DMS53 (cell line): Measurements from ENCODE around the gene NTRK2.

Experiments
- DNase-seq: peaks from one replicate; lab custom pipeline; 2025; lab: John Stamatoyannopoulos, UW

Gene NTRK2

DNA sequence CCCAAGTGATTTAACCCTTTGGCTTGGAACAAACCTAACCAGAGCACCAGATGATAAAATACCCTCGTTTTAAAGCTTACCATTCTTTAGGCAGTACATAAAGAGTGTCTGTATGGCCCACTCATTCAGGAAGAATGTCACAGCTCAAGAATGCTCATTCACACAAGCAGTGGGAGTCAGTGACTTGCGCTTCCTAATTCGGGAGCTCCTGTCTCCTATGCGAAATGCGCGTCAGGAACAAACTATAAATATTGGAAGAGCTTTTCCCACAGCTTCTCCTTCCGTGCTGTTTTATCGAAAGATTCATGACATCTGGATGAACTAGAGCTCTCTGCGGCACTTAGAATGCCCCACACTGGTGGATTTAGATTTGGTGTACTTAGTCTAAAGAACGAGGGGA is 66.6 kb downstream of the NTRK2 start:
- DNase-seq: no peak

DNA sequence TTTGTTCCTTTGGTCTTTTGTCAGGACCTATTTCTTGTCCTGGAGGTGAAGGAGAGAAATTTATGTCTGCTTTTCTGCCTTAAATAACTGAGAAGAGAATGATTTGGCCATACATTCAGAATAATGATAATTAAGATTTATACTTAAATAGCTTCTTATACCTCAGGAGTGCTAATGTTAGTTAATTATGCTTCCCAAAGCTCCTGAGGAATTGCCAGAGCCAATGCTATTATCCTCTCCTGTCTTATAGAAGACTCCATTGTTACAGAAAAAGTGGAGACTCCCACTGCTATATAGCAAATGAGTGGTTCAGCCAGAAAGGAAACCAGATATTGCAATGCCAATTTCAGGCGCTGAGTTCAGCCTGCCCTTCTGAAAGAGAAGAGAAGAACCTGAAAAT is 67.0 kb downstream of the NTRK2 start:
- DNase-seq: no peak

DNA sequence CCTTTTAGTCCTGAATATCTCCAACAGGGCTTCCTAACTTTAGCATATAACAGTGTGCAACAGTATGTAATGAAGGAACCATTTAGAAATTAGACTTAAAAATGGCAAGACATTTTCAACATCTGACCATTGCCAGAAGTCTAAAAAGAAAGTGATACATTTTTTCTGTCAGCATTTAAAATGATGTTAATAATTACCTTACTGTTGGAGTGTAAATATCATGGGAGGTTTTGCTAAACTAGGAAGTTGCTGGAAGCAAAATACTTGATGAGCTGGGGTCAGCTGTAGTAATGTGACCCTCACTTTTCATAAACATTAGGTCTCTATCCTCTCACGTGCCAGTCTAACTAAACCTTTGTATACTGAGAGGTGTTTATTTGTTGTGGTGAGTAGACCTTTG is 68.8 kb downstream of the NTRK2 start:
- no peak for DNase-seq

DNA sequence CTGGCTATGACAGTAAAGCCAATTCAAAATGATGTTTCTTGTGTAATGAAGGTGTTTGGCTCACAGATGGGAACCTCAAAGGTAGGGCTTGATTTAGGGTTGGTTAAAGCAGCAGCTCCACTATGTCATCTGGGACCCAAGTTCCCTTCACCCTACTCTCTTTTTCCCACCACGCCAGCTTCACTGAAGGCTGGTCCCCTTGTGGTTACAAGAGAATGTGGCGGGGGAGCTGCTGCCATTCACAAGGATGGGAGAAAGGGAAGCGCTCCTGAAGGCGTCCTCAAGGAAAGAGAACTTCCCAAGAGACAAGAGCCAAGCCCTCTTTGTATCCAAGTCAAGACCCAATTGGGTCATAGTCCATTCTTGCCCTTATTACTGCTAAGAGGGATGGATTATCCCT is 72.7 kb downstream of the NTRK2 start:
- no peak for DNase-seq

DNA sequence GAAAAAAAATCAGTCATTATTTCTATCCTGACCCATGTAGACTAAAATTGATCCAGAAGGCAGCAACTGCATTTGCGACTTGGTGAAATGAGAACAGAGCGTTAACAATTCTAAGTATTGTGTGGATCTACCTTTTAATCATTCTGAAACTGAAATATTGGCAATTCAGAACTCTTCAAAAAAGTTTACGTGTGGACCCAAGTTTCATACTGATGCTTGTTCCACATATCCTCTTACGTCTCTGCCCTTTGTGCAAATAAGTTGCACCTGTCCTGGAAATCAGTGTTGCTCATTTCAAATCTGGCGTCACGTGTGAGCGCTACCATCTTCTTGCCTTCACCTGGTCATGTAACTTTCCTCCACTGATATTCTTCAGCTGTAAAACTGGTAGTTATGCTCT is 74.7 kb downstream of the NTRK2 start:
- no peak for DNase-seq

DNA sequence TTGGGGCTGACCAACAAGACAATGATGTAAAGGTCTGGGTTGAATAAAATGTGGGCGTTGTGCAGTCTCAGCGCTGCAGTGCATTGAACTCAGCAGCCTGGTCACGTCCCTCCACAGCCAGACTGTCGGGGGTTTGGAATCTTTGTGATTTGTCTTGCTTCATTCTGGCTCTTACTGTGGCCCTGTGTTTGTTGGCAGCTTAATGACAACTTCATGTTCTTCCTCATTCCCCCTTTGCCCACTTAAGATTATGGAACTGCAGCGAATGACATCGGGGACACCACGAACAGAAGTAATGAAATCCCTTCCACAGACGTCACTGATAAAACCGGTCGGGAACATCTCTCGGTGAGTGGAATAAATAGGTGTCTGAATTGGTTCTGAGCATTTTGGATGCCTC is 75.2 kb downstream of the NTRK2 start:
- DNase-seq: no peak

DNA sequence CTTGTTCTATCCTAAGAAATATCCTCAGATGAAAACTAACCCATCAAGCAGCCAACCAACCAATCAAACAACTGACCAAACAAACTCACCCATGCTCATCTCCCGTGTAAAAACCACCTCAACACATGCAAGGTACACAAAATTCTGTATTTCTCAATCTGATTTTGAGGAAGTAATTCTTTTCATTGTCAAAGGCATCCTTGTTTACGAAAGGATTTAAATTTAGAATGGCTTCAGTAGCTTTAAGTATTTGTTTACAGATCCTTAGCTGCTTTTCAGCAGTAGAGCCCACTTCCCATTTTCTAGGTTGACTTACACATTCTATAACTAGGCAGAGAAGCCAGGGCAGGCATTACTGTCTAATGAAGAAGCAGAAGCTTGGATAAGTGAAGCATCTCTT is 78.6 kb downstream of the NTRK2 start:
- no peak for DNase-seq

DNA sequence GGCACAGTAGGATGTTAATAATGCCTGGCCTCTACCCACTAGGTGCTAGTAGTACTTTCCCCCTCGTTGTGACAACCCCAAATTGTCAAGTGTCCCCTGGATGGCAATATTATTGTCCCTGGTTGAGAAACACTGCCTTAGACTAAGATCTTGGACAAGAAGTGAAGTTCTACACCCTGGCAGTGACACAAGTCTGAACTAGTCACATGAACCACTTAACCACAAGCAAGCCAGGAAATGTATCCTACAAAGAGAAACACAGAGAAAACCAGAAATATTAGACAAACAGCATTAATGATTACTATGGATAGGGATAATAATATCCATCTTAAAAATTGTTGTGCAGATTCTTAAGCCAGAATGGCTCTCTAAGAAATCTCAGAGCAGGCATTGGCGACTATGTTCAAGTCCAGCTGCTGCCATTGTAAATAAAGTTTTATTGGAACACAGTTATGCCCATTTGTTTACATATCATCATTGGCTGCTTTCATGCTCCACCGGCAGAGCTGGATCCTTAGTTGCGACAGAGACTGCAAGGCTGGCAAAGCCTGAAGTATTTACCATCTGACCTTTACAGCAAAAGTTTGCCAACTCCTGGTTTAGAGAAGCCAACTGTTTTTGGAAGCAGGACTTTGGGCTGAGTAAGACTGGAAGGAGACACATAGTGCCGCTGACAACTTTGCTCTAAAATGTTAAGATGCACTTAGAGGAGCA is 80.8 kb downstream of the NTRK2 start:
- DNase-seq: no peak

DNA sequence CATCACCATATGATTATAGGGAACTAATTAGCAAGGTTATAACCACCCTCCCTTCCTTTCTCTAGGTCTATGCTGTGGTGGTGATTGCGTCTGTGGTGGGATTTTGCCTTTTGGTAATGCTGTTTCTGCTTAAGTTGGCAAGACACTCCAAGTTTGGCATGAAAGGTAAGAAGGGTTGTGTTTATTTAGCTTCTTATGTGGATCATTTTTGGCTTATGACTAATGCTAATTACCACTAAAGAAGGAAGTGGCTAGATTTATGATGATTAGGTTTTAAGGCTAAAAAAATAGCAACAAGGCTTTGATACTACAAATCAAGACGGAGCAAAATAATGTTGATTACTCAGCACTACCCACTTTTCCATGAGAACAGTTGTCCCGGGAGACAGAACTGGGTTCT is 82.4 kb downstream of the NTRK2 start:
- DNase-seq: no peak

DNA sequence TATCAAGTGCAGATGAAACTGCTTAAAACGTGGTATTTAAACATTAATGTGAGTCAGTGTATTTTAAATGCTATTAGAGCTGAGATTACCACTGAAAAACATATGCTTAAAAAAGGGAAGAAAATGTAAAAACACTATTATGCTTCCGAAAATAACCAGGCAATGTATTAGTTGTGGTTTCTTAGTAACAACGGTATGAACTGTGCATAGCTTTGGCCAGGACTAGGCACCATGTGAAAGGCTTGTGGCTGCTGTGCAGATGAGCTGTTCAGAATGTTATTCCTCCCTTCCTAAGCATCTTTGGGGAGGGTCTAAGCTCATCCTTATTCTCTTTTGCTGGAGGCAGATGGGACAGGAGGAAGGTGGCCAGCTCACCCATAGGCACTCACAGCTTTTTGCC is 84.9 kb downstream of the NTRK2 start:
- no peak for DNase-seq

DNA sequence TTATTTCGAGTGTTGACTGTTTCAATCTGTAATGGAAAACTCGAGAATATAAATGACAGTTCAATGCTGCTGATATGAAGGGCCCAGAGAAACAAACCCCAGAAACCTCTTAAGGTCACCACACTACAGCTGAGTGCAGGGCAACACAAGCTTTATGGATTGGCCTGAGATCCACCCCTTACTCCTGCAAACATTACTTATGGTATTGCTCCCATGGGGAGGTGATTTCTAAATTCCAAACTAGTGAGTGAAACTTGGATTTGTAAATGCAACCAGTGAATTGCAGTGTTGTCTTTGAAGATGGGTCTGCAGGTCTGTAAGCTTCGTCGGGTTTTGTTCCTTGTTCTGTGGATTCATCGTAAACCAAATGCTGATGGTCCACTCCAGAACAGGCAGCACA is 85.4 kb downstream of the NTRK2 start:
- no peak for DNase-seq

DNA sequence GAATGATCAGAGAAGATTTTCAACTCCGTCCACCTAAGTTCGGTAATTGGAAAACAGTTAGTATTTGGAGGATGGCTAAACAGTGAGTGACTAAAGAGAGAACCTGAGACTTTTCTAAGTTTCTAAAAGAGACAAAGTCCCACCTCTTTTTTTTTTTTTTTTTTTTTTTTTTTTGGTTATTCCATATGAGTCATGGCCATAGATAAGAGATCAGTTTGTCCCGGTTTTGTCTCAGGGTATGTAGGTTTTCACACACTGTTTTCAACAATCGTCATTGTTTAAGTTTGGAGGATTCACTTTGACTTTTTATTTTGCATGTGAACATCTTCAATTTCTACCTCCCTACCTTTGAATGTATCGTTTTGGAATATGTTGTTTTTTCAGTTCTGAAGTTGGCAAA is 85.9 kb downstream of the NTRK2 start:
- DNase-seq: no peak

DNA sequence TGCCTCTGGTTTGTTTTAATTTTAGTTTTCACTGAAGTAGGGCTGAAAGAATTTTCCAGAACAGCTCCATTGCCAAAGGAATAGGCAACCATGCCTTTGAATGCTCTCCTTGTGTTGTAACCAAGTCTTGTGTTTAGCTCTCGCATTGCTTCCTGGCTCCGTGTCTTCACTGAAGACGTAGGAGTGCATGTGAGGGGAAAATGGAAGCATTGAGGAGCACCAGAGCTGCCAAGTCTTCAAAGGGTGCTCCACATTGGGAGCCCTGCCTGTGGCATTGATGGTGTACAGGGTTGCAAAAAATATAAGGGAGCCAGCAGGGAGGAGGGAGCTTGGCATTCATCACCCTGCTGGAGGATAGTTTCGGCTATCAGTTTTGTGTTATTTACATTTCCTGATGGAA is 86.6 kb downstream of the NTRK2 start:
- DNase-seq: no peak

DNA sequence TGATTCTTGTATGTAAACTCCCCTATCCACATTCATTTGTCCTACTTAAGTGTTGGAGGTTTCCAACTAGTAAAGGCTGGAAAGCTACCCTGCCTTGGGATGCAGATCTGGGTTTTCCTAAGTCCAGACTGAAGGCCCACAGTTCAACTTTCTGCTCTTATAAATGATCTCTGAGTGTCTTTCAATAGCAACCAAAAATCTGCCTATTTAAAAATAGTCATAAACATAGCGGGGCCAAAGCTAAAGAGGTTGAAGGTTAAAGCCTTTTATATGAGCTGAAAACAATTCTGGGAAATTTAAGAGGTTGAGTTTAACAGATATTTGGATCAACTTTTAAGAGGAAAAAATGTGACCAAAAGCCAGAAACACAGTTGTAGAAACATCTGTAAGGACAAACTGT is 87.2 kb downstream of the NTRK2 start:
- DNase-seq: no peak

DNA sequence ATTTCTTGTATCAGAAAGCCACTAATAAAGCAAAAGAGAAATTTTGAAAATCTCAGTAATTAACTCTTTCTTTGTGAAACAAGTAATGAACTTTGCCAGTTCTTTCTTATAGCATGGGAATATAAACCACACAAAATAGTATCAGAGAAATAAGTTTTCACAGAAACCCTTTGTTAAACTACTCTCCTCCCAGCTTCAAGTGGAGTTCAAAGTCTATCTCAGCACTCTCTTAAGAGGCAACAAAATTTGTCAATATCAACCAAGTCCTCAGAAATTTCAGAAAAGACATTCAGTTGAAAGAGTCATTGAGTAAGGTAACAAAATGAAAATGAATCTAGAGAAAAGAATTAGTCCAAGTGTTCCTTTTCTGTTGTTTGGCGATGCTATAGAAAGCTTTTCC is 89.3 kb downstream of the NTRK2 start:
- DNase-seq: no peak

DNA sequence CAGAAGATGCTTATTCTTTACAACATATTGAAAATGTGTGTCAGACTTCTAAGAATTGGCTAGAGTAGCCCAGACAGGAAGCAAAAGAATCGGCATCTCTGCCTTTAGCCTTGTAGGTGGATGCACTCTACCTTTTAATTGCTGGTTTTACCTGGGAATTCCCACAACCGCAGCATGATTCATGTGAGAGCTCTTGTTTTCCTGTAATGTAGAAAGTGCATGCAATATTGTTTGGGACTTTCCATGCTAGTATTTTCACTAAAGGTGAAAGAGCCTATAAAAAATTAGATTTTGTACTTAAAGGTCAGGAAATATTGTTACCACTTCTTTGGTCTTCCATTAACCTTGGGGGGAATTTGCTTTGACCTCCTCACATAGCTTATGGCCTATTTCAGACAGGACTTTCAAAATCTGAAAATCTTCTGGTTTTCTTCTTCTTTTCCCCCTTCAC is 89.8 kb downstream of the NTRK2 start:
- DNase-seq: no peak

DNA sequence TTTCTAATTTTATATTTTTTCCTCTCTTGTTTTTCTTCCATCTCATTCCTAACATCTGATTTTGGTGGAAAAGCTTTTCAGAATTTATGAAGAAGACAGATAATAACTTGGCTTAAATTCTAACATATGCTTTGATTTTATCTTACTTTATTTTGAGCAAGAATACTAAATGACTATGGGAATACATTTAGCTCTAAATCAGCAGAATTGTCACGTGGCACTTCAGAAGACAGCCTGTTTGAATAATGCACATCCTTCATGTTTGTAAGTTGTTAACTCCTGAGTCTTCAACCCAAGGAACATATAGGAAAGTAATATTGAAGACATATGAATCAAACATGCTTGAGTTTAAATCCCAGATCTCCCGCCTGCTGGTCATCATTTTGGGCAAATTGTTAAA is 90.3 kb downstream of the NTRK2 start:
- no peak for DNase-seq

DNA sequence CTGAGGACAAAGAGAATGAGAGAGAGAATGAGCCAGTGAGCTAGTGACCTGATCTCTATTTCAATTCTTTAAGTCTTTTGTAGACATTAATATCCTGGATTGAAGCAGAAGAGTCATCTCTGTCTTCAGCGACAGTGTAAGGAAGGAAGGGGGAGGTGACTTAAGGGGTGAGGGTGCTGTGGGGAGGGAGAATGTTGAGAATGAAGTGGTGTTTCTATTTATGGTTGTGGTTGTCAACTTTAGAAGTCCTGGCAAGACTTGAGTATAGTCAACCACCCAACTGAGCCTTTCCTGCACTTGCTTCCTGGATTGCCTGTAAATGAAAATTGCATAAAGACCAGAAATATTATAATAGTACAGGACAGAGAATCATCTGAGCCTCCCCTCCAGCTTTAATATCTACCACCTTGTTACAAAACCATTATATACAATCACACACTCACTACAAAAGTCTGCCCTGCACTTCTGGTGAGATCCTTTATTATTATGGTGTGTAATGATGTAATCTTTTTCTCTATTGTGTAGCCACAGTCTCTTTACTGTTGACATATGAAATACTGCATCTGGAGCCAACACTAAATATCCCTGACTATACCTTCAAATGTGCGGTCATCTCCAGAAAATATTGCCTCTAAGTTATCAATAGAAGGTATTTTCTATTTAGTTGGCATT is 91.7 kb downstream of the NTRK2 start:
- no peak for DNase-seq

DNA sequence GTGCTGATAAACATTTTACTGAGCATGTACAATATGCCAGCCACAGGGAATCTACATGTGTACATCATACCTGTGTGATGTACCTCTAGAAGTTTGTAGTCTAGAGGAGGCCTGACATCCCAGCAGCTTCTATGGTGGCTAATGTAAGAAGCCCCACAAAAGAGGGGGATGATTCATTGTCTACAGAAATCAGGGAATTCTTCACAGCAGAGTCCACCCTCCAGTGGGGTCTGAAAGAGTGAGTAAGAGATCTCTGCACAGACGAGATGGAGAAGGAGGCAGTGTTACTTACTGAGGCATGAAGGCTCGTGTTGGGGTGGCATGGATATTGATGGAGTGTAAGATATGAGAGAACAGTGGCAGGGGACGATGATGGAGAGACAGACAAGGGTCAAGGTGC is 103.0 kb downstream of the NTRK2 start:
- no peak for DNase-seq

DNA sequence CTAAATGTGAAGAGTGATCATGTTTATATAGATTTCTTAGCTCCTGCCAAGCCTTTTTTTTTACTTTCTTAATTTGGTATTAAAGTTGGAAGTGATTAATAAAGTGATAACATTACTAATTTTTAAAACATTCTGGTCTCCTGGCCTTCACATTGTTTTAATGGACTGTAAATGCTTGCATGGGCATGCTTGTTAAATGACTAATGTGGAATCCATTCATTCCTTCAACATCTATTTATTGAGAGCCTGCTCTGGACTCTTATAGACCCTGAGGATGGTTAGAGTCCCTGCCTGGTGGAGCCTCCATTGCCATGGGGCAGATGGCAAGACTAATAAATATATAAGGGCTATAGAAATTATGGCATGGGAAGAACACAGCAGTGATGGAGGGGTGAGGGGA is 103.5 kb downstream of the NTRK2 start:
- DNase-seq: no peak

DNA sequence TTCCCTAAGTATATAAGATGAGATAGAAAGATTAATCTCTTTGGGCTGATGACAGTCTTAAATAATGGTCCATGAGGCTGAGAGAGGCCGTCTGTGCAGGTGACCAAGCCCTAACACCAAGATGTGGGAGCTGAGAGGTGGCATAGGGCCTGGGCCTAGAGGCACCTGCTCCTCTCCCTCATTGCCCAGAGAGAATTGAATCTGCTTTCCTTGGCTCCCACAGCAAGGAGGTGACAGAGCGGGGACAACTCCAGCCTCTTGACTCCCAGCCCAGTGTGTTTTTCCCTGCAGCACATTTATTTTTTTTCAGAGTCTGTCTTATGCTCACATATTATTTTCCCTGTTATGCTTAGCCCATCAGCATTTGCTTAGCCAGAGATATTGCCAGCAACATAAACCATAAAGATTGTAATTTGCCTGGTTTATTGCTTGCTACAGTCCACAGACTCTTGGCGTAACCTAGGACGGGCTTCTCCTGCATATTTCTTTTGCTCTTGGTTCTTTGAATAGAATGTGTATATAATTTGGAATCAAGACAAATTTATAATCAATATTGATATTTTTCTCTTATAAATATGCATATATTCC is 105.6 kb downstream of the NTRK2 start:
- no peak for DNase-seq

DNA sequence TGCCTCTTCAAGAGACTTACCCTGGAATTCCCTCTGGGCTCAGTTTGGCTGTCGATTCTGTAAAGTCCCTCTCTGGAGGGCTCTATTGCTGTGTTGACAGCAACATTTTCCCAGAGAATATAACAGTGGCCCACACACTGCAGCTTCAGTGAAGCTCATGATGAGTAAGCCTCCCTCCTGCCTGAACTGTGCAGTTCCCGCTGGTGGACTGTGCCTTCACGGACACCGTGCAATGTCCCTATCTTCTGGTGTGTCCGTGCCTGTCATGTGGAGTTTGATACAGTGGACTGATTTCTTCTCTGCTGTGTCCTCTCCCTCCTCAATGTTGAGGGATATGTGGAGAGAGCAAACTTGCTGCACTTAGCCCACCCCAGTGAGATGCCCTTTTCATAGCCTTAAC is 109.0 kb downstream of the NTRK2 start:
- no peak for DNase-seq

DNA sequence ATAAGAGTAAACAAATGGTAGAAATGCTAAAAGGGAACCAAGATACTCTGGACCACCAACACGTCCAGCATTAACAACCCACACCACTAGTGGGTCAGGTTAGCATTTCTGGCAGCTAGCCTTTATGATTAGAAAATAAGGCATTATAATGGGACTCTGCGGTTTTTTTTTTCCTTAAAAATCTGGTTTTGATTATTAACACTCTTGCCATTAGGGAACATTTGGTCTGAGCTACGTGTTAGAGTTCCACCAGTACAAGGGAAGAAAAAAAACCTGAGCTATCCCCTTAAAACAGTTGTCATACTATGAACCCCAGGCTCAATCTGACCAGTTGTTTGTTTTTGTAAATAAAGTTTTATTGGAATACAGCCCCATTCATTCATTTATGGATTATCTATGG is 110.4 kb downstream of the NTRK2 start:
- DNase-seq: no peak

DNA sequence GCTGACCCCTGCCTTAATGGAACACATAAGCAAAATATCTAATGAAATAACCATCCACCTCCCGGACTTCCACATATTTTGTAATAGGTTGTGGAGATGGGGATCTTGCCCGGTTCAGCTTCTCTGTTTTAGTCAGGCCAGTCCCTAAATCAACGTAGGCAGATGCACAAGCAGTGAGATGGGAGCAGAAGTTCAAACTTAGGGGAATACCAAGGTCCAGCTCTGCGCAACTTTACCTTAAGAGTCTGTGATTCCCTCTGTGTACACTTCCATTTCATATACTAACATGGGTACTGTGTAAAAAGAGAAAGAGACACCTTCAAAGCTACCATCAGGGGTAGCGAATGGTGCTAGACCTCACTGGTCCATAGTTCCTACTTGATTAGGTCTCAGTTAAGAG is 110.9 kb downstream of the NTRK2 start:
- no peak for DNase-seq
